Fibroblast of skin of abdomen (primary cell): ENCODE measurements around the gene FTO.
"Not testable (repeated sequence)": the region's sequence is repeated elsewhere in the genome, so short reads cannot be mapped to it uniquely, and the experiment has no call there.

Experiments
- DNase-seq: peaks from one replicate; pipeline ENCODE4 v3.0.0-alpha.2; 2013

FTO gene

GRCh38 chr16:53866520-53866919 lies 162.6 kb downstream of the FTO start:
- DNase-seq, result no peak

GRCh38 chr16:53870831-53871230 lies 166.9 kb downstream of the FTO start:
- DNase-seq, result no peak

- DNase-seq, result peak; percentile 92
These were observed 168.6 kb downstream of the FTO start for GRCh38 chr16:53872248-53873221.

- DNase-seq, result no peak
These were observed 172.9 kb downstream of the FTO start for GRCh38 chr16:53876811-53877210.

- DNase-seq, result no peak
These were observed 174.3 kb downstream of the FTO start for GRCh38 chr16:53878216-53878615.

GRCh38 chr16:53881371-53881770 lies 177.4 kb downstream of the FTO start:
- DNase-seq, result peak; percentile 79

- DNase-seq, result no peak
These were observed 178.4 kb downstream of the FTO start for GRCh38 chr16:53882310-53882709.

GRCh38 chr16:53884748-53885147 lies 180.8 kb downstream of the FTO start:
- peak; percentile 31 for DNase-seq

- DNase-seq, result no peak
These were observed 182.8 kb downstream of the FTO start for GRCh38 chr16:53886482-53887378.

DNA sequence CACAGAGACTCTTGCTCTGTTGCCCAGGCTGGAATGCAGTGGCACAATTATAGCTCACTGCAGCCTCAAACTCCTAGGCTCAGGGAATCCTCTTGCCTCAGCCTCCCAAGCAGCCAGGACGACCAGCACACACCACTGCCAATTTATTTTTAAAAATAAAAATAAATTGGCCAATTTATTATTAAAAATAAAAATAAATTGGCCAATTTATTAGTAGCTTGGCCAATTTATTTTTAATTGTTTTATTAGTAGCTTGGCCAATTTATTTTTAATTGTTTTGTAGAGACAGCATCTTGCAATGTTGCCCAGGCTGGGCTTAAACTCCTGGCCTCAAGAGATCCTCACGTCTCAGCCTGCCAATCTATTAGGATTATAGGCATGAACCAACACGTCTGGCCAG lies 184.3 kb downstream of the FTO start:
- no peak for DNase-seq

DNA sequence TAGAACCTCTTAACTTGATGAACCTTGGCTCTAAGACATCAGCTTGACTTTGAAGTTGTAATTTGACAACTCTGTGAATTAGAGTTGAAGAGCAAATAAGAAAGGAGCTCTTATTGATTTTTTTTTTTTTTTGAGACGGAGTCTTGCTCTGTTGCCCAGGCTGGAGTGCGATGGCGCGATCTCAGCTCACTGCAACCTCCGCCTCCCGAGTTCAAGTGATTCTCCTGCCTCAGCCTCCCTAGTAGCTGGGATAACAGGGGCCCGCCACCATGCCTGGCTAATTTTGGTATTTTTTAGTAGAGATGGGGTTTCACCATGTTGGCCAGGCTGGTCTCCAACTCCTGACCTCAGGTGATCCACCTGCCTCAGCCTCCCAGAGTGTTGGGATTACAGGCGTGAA lies 186.9 kb downstream of the FTO start:
- DNase-seq, result not testable (repeated sequence)

- no peak for DNase-seq
These were observed 187.6 kb downstream of the FTO start for GRCh38 chr16:53891409-53892139.

GRCh38 chr16:53892155-53892554 lies 188.2 kb downstream of the FTO start:
- DNase-seq, result peak; percentile 90

- peak; percentile 84 for DNase-seq
These were observed 189.9 kb downstream of the FTO start for GRCh38 chr16:53893731-53894435.

DNA sequence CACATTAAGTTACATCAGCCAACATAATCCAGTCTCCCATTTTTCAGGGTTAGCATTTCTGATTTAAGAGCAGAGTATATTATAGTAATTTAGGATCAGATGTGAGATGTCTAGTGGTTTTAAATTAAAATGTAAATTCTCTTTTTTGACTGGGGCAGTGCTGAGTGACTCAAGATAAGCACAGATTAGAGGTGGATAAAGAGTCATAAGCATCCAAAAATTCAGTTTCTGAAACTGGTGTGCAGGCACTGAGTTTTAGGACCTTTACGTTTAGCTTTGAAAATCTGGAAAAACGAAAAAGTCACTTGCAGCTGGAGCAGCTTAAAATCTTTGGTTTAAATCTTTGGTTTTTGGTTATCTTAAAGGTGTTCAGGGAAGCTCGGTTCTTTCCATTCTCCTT lies 190.7 kb downstream of the FTO start:
- DNase-seq, result no peak

DNA sequence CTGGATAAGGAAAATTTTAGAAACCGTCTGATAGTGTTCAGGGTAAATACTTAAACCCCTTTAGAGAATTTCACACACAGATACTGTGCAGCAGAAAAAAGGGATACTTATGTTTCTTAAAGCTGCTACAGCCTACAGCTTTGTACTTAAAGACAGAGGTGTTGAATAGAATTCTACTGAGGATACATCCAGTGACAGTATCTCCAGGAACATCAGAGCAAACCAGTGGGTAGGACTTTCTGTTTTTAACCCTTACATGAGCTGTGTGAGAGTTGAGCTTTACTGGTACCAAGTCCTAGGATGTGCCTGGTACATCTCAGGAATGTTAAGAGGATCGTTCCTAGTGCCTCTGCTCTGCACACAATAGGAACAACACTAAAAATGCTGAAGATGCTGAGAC lies 191.5 kb downstream of the FTO start:
- no peak for DNase-seq

- DNase-seq, result no peak
These were observed 191.9 kb downstream of the FTO start for GRCh38 chr16:53895851-53896250.

DNA sequence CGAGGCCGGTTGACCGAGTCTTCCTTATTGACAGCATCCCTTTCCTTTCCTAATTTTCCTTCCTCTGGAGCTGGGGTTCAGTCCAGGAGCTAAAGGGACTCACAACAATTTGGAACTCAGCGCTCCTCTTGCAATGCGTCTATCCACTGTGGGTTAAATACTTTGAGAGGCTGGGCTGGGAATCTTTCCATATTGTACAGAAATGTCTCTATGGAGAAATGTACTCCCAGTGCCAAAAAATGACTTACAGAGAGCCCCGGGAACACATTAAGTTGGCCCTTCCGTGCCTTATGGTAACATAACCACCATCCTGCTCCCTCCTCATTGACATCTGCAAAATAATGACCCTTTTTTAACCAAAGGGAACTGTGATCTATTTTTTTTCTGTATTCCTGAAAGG lies 192.8 kb downstream of the FTO start:
- peak; percentile 56 for DNase-seq

GRCh38 chr16:53898993-53899392 lies 195.0 kb downstream of the FTO start:
- DNase-seq, result no peak

DNA sequence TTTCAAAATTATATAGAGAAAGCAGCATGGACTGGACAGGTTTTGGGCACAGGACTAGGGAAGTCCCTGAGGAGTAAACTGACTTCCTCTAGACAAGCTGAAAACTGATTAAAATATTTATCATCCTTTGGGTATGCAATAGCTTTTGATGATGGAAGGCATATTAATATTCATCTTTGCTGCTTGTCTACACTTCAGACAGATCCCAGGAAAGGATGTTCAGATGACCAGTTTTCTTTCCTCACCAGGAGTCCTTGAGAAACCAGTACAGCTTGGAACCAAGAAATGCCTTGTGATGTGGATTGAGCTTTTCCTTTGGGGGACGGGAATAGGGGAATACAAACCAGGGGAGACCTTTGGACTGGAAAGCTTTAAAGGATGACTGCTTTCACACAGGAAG lies 195.5 kb downstream of the FTO start:
- peak; percentile 37 for DNase-seq

- no peak for DNase-seq
These were observed 196.7 kb downstream of the FTO start for GRCh38 chr16:53900667-53901066.

DNA sequence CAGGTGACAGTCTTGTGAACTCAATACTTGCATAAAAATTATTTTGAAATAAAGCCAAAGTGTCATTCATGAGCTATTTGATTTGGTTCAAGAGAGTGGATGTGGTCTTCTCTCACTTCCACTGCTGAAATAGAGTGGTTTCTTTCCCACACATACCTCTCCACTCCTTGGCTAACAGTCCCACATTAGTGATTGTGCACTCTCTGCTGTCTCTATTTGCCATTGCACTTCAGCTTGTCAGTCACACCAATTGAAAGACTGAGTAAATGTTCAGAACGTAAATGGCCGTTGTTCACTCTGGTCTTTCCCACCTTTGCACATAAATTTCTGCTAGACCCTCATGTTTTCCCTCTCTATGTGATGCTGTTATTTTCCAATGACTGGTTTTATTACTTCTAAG lies 197.5 kb downstream of the FTO start:
- DNase-seq, result no peak
